Loucy (cell line): ENCODE measurements around the gene SCFD2.

Experiments used
- H2AFZ ChIP-seq: fragments of 200-600 bp; sonication (generic); 2 replicates; pipeline ENCODE4 v1.6.0; 2016; ENCODE audit warnings: antibody characterized with exemption, mild to moderate bottlenecking, low read length, moderate library complexity
- H3F3A ChIP-seq: fragments of 200-600 bp; 2 replicates; pipeline ENCODE4 v1.6.0; 2016; ENCODE audit warnings: antibody characterized with exemption, low read depth, mild to moderate bottlenecking
- H3K27me3 ChIP-seq: fragments of 200-600 bp; sonication (generic); 2 replicates; pipeline ENCODE4 v1.6.1; 2014; ENCODE audit warnings: low read length, mild to moderate bottlenecking; ENCODE audit not compliant: insufficient read depth, poor library complexity, severe bottlenecking
- H3K36me3 ChIP-seq: fragments of 200-600 bp; sonication (generic); 2 replicates; pipeline ENCODE4 v1.6.1; 2016; ENCODE audit warnings: low read length; ENCODE audit not compliant: insufficient read depth
- H3K4me1 ChIP-seq: fragments of 200-600 bp; sonication (generic); 2 replicates; pipeline ENCODE4 v1.5.1; 2014; ENCODE audit warnings: low read length, mild to moderate bottlenecking; ENCODE audit not compliant: insufficient read depth, poor library complexity, severe bottlenecking
- H3K4me2 ChIP-seq: fragments of 200-600 bp; sonication (generic); 2 replicates; pipeline ENCODE4 v1.6.0; 2014; ENCODE audit warnings: antibody characterized with exemption, low read length, low read depth, mild to moderate bottlenecking; ENCODE audit not compliant: poor library complexity, severe bottlenecking
- H3K4me3 ChIP-seq: fragments of 200-600 bp; sonication (generic); 2 replicates; pipeline ENCODE4 v1.5.1; 2014; ENCODE audit warnings: low read length, mild to moderate bottlenecking, mixed read lengths; ENCODE audit not compliant: poor library complexity, severe bottlenecking
- H3K79me2 ChIP-seq: fragments of 200-600 bp; sonication (generic); 2 replicates; pipeline ENCODE4 v1.6.1; 2014; ENCODE audit warnings: low read length; ENCODE audit not compliant: insufficient read depth
- H3K9ac ChIP-seq: fragments of 200-600 bp; sonication (generic); 2 replicates; pipeline ENCODE4 v1.6.0; 2014; ENCODE audit warnings: mild to moderate bottlenecking, low read depth, low read length, moderate library complexity; ENCODE audit not compliant: poor library complexity, severe bottlenecking
- H3K9me2 ChIP-seq: fragments of 200-600 bp; sonication (generic); replicated peaks from 2 replicates; pipeline ENCODE4 v1.6.1; 2016; ENCODE audit warnings: low read depth, low read length, mixed read lengths
- H3K9me3 ChIP-seq: fragments of 200-600 bp; sonication (generic); 2 replicates; pipeline ENCODE4 v1.6.1; 2014; ENCODE audit warnings: mild to moderate bottlenecking, antibody characterized with exemption, low read length, low read depth; ENCODE audit not compliant: insufficient read depth
- H4K20me1 ChIP-seq: fragments of 200-600 bp; sonication (generic); 2 replicates; pipeline ENCODE4 v1.6.0; 2014; ENCODE audit warnings: antibody characterized with exemption, low read length, mild to moderate bottlenecking; ENCODE audit not compliant: insufficient read depth, poor library complexity, severe bottlenecking
- CTCF ChIP-seq: fragments of 200-600 bp; sonication (generic); conservative IDR thresholded peaks from 2 replicates; pipeline ENCODE4 v1.5.1; 2014; ENCODE audit warnings: mild to moderate bottlenecking, antibody characterized with exemption, low read length
- EZH2phosphoT487 ChIP-seq: fragments of 200-600 bp; IDR thresholded peaks from 2 replicates; pipeline ENCODE4 v1.6.1; 2018; ENCODE audit warnings: antibody characterized with exemption, mild to moderate bottlenecking, moderate library complexity, borderline replicate concordance

Gene SCFD2

DNA sequence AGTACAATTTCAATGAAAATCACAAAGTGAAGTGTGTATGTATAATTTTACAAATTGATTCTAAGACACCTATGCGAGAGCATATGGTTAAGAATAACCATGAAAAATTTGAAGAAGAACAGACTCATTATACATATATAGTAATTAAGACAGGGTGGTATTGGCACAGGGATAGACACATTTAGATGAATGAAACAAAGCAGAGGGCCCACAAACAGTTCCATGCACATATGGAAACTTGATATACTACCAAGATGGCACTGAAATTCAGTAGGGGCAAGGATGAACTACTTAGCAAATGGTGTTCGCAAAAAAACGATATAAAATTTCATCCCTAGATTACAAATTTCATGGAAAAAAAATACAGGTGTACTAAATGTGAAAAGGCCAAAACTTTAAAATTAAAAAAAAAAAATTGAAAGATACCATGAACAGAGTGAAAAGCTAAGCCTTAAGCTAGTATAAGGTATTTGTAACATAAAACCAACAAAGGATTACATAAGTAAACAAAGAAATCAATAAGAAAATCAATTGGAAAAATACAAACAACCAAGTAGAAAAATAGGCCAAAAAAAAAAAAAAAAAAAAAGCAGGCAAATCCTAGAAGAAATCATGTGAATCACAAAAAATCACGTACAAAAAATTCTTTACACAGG is 418.3 kb downstream of the SCFD2 start:
- H3K36me3 ChIP-seq = no peaks in the 10 kb centered on the region
- H4K20me1 ChIP-seq = no peaks in the 10 kb centered on the region
- no peaks in the 10 kb centered on the region for H3K27me3 ChIP-seq
- H2AFZ ChIP-seq = no peak overlapping the region
- H3K9me3 ChIP-seq = no peaks in the 10 kb centered on the region
- H3K9me2 ChIP-seq = no peaks in the 10 kb centered on the region
- TF ChIP-seq EZH2phosphoT487 (no peak), CTCF (no peak)
- H3K4me1 ChIP-seq = no peaks in the 10 kb centered on the region
- no peaks in the 10 kb centered on the region for H3K79me2 ChIP-seq
- H3K9ac ChIP-seq = no peak overlapping the region
- H3K4me2 ChIP-seq = no peak overlapping the region
- H3K4me3 ChIP-seq = no peak overlapping the region
- no peaks in the 10 kb centered on the region for H3F3A ChIP-seq

GRCh38 chr4:52946855-52947254 is 419.0 kb downstream of the SCFD2 start:
- Histone ChIP-seq H3F3A (no peaks in the 10 kb centered on the region), H3K9ac (no peak overlapping the region), H3K27me3 (no peaks in the 10 kb centered on the region), H3K4me3 (no peak overlapping the region), H3K9me3 (no peaks in the 10 kb centered on the region), H3K36me3 (no peaks in the 10 kb centered on the region), H3K79me2 (no peaks in the 10 kb centered on the region), H3K9me2 (no peaks in the 10 kb centered on the region), H4K20me1 (no peaks in the 10 kb centered on the region), H3K4me1 (no peaks in the 10 kb centered on the region), H3K4me2 (no peak overlapping the region), H2AFZ (no peak overlapping the region)
- TF ChIP-seq EZH2phosphoT487 (no peak), CTCF (no peak)

GRCh38 chr4:52945982-52946381 is 419.9 kb downstream of the SCFD2 start:
- Histone ChIP-seq H3K9me2 (no peaks in the 10 kb centered on the region), H4K20me1 (no peaks in the 10 kb centered on the region), H3K4me3 (no peak overlapping the region), H3K4me2 (no peak overlapping the region), H3F3A (no peaks in the 10 kb centered on the region), H3K9ac (no peak overlapping the region), H3K36me3 (no peaks in the 10 kb centered on the region), H3K4me1 (no peaks in the 10 kb centered on the region), H3K9me3 (no peaks in the 10 kb centered on the region), H3K27me3 (no peaks in the 10 kb centered on the region), H3K79me2 (no peaks in the 10 kb centered on the region), H2AFZ (no peak overlapping the region)
- TF ChIP-seq EZH2phosphoT487 = no peak
- no peak for TF ChIP-seq CTCF
